ENCODE data around the gene ESRRA.

ESRRA gene

DNA sequence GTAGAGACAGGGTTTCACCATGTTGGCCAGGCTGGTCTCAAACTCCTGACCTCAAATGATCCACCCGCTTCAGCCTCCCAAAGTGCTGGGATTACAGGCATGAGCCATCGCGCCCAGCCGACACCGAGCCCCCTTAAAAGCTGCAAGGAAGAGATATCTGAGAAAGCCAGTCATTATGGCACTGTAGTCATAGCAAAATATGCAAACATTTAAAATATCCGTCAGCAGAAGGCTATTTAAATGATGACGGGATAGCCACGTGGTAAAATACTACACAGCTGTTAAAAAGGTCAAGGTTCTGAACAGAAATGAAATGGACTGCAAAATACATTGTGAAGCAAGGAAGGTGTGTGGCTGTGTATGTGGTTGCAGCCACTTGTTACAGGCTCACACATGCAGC lies 28.2 kb downstream of the ESRRA start:
- DNase-seq (ENCODE audit: low spot score) = no peak

- DNase-seq (ENCODE audit: low spot score) = peak; percentile 98
These were observed 29.7 kb downstream of the ESRRA start for GRCh38 chr11:64334764-64335735.

- DNase-seq (ENCODE audit: low spot score) = no peak
These were observed 32.4 kb downstream of the ESRRA start for GRCh38 chr11:64337538-64338249.

GRCh38 chr11:64338716-64339115 lies 33.4 kb downstream of the ESRRA start:
- no peak for DNase-seq (ENCODE audit: low spot score)

- DNase-seq (ENCODE audit: low spot score) = no peak
These were observed 34.0 kb downstream of the ESRRA start for GRCh38 chr11:64339286-64339685.

DNA sequence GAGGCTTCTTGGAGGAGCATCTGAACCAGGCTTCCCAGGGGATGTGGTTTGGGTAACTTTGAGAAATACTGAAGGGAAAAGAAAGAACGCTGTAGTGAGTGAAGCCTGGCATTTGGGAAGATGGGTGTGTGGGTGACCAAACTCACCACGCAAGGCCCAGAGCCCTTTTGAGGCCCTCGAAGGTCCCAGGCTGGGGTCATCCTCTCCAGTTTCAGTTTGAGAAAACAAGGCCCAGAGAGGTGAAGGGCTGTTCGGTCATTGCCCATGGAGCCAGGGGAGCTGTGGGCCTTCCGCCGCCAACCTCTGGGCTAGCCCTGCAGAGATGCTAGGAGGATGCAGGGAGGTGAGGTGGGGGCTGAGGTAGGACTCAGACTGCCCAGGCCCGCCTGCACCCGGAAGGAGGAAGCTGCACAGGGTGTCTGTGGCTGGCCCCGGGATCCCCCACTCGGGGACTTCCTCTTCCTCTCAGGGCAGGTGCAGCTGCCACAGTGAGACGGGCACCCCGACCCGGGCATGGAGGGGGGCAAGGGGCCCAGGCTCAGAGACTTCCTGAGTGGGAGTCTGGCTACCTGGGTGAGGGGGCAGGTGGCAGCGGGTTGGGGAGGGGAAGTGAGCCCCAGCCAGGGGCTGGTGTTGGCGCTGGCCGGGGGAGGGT lies 34.6 kb downstream of the ESRRA start, which contains the start of gene CCDC88B:
CCDC88B (plus strand) TSS at position 451 of the 655 bp plus-strand sequence; CDS start at position 514, 63 bp downstream.
- no peak for DNase-seq (ENCODE audit: low spot score)

GRCh38 chr11:64340671-64341335 lies 35.5 kb downstream of the ESRRA start:
- DNase-seq (ENCODE audit: low spot score) = no peak

- no peak for DNase-seq (ENCODE audit: low spot score)
These were observed 36.1 kb downstream of the ESRRA start for GRCh38 chr11:64341429-64341828.

- peak; percentile 93 for DNase-seq (ENCODE audit: low spot score)
These were observed 36.8 kb downstream of the ESRRA start for GRCh38 chr11:64341851-64342791.

DNA sequence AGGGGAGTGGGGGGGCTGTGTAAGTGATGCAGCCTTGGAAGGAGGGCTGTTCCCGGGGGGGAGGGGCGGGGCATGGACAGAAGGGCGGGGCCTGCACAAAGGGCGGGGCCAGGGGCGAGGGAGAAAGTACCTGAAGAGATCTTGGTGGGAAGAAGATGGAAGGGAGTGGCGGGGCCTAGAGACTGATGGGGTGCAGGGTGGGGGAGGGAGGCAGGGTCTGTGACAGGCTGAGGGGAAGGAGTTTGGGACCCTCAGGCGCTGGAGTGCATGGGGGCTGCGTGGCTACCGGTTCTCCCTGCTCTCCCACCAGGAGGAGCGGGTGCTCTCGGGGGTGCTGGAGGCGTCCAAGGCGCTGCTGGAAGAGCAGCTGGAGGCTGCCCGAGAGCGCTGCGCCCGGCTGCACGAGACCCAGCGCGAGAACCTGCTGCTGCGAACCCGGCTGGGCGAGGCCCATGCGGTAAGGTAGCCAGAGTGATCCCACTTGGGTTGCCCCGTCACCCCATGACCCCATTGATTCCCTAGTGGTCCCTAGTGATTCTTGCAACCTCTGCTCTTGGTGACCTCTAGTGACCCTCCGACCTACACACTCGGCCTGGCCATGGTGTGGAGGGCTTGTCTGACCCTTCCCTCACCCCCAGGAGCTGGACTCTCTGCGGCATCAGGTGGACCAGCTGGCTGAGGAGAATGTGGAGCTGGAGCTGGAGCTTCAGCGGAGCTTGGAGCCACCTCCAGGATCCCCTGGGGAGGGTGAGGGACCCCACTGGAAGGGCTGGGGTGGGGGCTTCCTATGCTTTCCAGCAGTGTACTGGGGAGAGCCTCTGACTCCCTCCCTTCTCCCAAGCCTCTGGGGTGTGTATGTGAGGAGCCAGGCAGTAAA lies 37.8 kb downstream of the ESRRA start:
- DNase-seq (ENCODE audit: low spot score) = no peak

- DNase-seq (ENCODE audit: low spot score) = no peak
These were observed 38.6 kb downstream of the ESRRA start for GRCh38 chr11:64343767-64344559.

- DNase-seq (ENCODE audit: low spot score) = no peak
These were observed 39.5 kb downstream of the ESRRA start for GRCh38 chr11:64344787-64345186.

DNA sequence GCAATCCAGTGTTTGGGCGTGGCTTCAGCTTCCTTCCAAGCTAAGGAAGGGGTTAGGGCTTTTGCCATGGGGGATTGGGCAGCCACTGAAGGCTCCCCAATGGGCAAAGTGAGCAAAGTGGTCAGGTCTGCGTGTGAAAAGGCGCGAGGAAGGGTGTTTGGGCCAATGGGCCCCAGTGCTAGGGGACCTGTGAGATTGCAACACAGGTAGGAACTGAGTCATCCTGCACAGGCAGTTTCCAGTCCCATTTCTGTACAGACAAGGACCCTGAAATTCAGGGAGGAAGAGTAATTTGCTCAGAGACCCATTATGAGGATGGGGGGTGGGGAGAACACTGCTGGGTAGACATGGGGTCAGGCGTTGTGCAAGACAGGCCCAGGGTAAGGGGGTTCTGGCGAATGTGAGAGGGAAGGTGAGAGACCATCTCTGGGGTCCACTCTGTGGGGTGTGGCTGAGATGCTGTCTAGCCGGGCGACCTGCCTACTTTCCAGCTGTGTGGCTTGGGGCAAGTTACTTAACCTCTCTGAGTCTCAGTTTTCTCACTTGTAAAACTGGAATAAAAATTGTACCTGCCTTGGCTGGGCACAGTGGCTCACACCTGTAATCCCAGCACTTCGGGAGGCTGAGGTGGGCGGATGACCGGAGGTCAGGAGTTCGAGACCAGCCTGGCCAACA lies 42.0 kb downstream of the ESRRA start:
- DNase-seq (ENCODE audit: low spot score) = no peak

DNA sequence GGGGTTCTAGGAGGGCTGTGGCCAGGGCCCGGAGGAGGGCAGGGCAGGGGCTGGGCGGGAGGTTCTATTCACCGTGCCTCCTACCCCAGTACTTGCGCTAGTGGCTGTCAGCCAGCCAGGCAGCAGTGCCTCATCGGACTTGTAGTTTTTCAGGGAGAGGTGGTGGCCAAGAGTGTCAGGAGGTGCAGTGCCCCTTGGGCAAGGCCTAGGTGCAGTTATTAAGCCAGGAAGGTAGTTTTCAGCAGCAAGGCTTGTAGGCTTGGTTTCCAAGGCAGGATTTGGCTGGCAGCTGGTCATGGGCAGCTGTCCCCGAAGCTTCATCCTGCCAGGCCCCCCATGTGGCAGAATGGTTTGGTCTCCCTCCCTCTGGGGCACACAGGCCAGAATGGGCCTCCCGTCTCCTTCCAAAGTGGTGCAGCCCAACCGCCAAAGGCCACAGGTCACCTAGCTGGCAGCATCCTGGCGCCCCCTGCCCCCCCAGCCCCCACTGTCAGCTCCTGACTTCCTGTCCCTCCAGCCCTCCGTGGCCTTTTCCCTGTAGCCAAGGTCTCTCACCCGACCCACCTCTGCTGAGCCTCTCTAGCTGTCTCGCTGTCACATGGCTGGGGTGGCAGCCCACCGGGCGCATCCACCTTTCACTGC lies 43.2 kb downstream of the ESRRA start:
- DNase-seq (ENCODE audit: low spot score) = peak; percentile 78

- no peak for DNase-seq (ENCODE audit: low spot score)
These were observed 43.7 kb downstream of the ESRRA start for GRCh38 chr11:64349025-64349387.

DNA sequence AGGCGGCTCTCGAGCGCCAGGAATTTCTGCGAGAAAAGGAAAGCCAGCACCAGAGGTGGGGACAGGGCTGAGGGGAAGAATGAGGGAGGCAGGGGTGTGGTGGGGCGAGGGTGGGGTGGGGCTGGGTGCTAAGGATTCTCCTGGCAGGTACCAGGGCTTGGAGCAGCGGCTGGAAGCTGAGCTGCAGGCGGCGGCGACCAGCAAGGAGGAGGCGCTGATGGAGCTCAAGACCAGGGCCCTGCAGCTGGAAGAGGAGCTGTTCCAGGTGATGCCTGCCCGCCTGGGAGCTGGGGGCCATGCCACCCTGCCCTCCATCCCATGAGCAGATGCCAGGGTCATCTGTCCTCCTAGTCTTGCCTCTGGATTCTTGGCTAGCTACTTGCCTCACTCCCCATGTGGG lies 44.1 kb downstream of the ESRRA start:
- DNase-seq (ENCODE audit: low spot score) = no peak

GRCh38 chr11:64351136-64351631 lies 45.9 kb downstream of the ESRRA start:
- no peak for DNase-seq (ENCODE audit: low spot score)
